DOHH2 (cell line): ENCODE data around the gene MYBPC1.

Experiments used
- H3F3A ChIP-seq: fragments of 200-600 bp; sonication (generic), shearing (Covaris generic); 2 replicates; pipeline ENCODE4 v1.6.0; 2016; ENCODE audit warnings: antibody characterized with exemption, mild to moderate bottlenecking; ENCODE audit not compliant: control insufficient read depth, insufficient read depth
- H3K27ac ChIP-seq: fragments of 200-600 bp; sonication (generic); 2 replicates; pipeline ENCODE4 v1.5.1; 2014; ENCODE audit warnings: low read depth, mild to moderate bottlenecking, low read length, moderate library complexity
- H3K27me3 ChIP-seq: fragments of 200-600 bp; sonication (generic); 2 replicates; pipeline ENCODE4 v1.6.1; 2014; ENCODE audit warnings: mild to moderate bottlenecking, low read length, mixed read lengths; ENCODE audit not compliant: control insufficient read depth
- H3K36me3 ChIP-seq: fragments of 200-600 bp; sonication (generic); 2 replicates; pipeline ENCODE4 v1.6.1; 2014; ENCODE audit warnings: mild to moderate bottlenecking, low read length, moderate library complexity, mixed read lengths; ENCODE audit not compliant: control insufficient read depth
- H3K4me1 ChIP-seq: fragments of 200-600 bp; sonication (generic); 2 replicates; pipeline ENCODE4 v1.6.1; 2014; ENCODE audit warnings: mild to moderate bottlenecking, low read length, mixed read lengths; ENCODE audit not compliant: control insufficient read depth
- H3K4me2 ChIP-seq: fragments of 200-600 bp; sonication (generic); 2 replicates; pipeline ENCODE4 v1.6.0; 2014; ENCODE audit warnings: mild to moderate bottlenecking, low read length, moderate library complexity
- H3K4me3 ChIP-seq: fragments of 200-600 bp; sonication (generic); 2 replicates; pipeline ENCODE4 v1.5.1; 2014; ENCODE audit warnings: mild to moderate bottlenecking, low read length, mixed read lengths
- H3K79me2 ChIP-seq: fragments of 200-600 bp; sonication (generic); 2 replicates; pipeline ENCODE4 v1.6.1; 2014; ENCODE audit warnings: mild to moderate bottlenecking, low read length, mixed read lengths; ENCODE audit not compliant: control insufficient read depth
- H3K9me2 ChIP-seq: fragments of 200-600 bp; sonication (generic); replicated peaks from 2 replicates; pipeline ENCODE4 v1.6.1; 2014; ENCODE audit warnings: mild to moderate bottlenecking, low read length, mixed read lengths; ENCODE audit not compliant: control insufficient read depth
- H3K9me3 ChIP-seq: fragments of 200-600 bp; sonication (generic); 2 replicates; pipeline ENCODE4 v1.6.1; 2014; ENCODE audit warnings: antibody characterized with exemption, low read length, mixed read lengths; ENCODE audit not compliant: control insufficient read depth, insufficient read depth
- H4K20me1 ChIP-seq: fragments of 200-600 bp; sonication (generic); 2 replicates; pipeline ENCODE4 v1.6.0; 2014; ENCODE audit warnings: low read depth, mild to moderate bottlenecking, antibody characterized with exemption, low read length, moderate library complexity; ENCODE audit not compliant: control insufficient read depth, insufficient read depth
- EZH2phosphoT487 ChIP-seq: fragments of 200-600 bp; sonication (generic); IDR thresholded peaks from 2 replicates; pipeline ENCODE4 v1.6.1; 2017; ENCODE audit warnings: borderline replicate concordance, mild to moderate bottlenecking, antibody characterized with exemption, low read length, moderate library complexity, mixed read lengths
- TF ChIP-seq, protein P1 (sequence below): fragments of 200-600 bp; sonication (generic); IDR thresholded peaks from one replicate; pipeline ENCODE4 v1.5.1; 2014; ENCODE audit warnings: antibody characterized with exemption, mild to moderate bottlenecking, low read depth, low read length; ENCODE audit not compliant: poor library complexity, severe bottlenecking

MYBPC1 gene

DNA sequence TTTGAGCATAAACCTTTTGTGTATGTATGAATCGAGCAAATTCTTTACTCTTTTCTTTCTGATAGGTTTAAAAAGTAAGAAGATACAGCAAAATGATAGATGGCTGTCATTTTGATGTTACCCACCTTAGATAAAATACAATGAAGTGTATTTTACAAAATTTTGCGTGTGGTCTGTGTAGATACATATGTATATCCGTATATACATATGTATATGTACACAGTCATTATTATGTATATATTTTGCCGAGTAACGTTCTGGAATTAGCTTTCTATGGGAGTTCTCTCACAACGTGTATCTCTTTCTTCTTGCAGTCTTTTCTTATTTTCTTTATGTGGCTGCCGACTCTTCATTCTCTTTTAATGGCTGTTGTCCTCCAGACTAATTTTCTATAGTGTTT is 70.2 kb downstream of the MYBPC1 start:
- TF ChIP-seq, protein P1, sequence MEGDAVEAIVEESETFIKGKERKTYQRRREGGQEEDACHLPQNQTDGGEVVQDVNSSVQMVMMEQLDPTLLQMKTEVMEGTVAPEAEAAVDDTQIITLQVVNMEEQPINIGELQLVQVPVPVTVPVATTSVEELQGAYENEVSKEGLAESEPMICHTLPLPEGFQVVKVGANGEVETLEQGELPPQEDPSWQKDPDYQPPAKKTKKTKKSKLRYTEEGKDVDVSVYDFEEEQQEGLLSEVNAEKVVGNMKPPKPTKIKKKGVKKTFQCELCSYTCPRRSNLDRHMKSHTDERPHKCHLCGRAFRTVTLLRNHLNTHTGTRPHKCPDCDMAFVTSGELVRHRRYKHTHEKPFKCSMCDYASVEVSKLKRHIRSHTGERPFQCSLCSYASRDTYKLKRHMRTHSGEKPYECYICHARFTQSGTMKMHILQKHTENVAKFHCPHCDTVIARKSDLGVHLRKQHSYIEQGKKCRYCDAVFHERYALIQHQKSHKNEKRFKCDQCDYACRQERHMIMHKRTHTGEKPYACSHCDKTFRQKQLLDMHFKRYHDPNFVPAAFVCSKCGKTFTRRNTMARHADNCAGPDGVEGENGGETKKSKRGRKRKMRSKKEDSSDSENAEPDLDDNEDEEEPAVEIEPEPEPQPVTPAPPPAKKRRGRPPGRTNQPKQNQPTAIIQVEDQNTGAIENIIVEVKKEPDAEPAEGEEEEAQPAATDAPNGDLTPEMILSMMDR, result no peak
- H3K4me2 ChIP-seq, result no peak overlapping the region
- H3K9me3 ChIP-seq, result no peaks in the 10 kb centered on the region
- no peaks in the 10 kb centered on the region for H3K36me3 ChIP-seq
- peaks cover 2% of the 10 kb centered on the region for H3K4me1 ChIP-seq
- no peaks in the 10 kb centered on the region for H3K9me2 ChIP-seq
- no peaks in the 10 kb centered on the region for H4K20me1 ChIP-seq
- H3K79me2 ChIP-seq, result no peaks in the 10 kb centered on the region
- no peaks in the 10 kb centered on the region for H3F3A ChIP-seq
- no peak overlapping the region for H3K4me3 ChIP-seq
- no peaks in the 10 kb centered on the region for H3K27me3 ChIP-seq
- no peak overlapping the region for H3K27ac ChIP-seq

DNA sequence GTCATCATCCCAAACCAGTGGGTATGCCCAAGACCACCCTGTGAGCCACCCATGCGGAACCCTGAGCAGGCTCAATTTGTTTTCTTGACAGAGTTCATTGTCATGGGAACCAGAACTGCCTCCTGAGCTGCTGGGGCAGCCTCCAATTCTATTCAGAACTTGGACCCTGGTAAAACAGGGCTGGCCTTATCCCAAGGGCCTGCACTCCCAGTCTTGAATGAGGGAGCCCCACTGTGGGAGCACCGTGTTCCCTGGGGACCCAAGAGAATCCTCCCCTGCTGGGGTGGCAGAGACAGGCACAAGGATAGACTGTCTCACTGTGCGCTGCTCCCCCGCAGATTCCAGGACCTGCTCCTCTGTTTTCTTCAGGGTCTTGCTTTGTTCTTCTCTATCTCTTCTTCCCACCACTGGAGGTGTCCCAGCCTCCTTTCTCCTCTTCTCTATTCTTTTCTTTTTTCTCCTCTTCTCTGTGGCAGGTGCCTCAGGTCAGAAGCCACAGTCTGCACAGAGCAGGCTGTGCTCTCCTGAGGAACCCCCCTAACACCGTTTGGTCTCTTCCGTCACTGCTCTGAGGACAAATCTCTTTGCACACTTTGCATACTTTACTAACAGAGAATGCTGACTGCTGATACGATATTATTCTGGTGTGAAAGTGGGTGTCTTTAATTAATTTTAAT is 71.4 kb downstream of the MYBPC1 start:
- Histone ChIP-seq H4K20me1 (no peaks in the 10 kb centered on the region), H3K9me3 (no peaks in the 10 kb centered on the region), H3K4me3 (no peak overlapping the region), H3K4me2 (no peak overlapping the region), H3K27ac (no peak overlapping the region), H3F3A (no peaks in the 10 kb centered on the region), H3K79me2 (no peaks in the 10 kb centered on the region), H3K4me1 (peaks cover 13% of the 10 kb centered on the region), H3K27me3 (no peaks in the 10 kb centered on the region), H3K9me2 (no peaks in the 10 kb centered on the region), H3K36me3 (no peaks in the 10 kb centered on the region)
- TF ChIP-seq, protein P1, result no peak
- no peak for TF ChIP-seq EZH2phosphoT487

- Histone ChIP-seq H3K9me2 (no peaks in the 10 kb centered on the region), H4K20me1 (no peaks in the 10 kb centered on the region), H3K4me2 (no peak overlapping the region), H3K4me1 (peaks cover 23% of the 10 kb centered on the region), H3K9me3 (no peaks in the 10 kb centered on the region), H3K27me3 (no peaks in the 10 kb centered on the region), H3K79me2 (no peaks in the 10 kb centered on the region), H3F3A (no peaks in the 10 kb centered on the region), H3K4me3 (no peak overlapping the region), H3K27ac (no peak overlapping the region), H3K36me3 (no peaks in the 10 kb centered on the region)
- TF ChIP-seq, protein P1, result no peak
- TF ChIP-seq EZH2phosphoT487, result no peak
Observed at GRCh38 chr12:101667591-101667990, 72.8 kb downstream of the MYBPC1 start.
